Mesenchymal stem cell (in vitro differentiated cells and primary cell): ENCODE data around the gene NEDD8.

Experiments used
- DNase-seq: peaks from one replicate; pipeline ENCODE4 v3.0.0-alpha.2; 2013
- H2AFZ ChIP-seq: one replicate; pipeline ENCODE4 v1.6.1; 2013; ENCODE audit warnings: low read depth, mild to moderate bottlenecking, control low read depth, inconsistent platforms, low read length, moderate library complexity
- H2AK5ac ChIP-seq: 2 replicates; pipeline ENCODE4 v1.6.1; 2013; ENCODE audit warnings: low read length, moderate library complexity, mild to moderate bottlenecking, inconsistent platforms; ENCODE audit not compliant: severe bottlenecking
- H2BK120ac ChIP-seq: one replicate; pipeline ENCODE4 v1.6.1; 2013; ENCODE audit warnings: low read depth, mild to moderate bottlenecking, inconsistent platforms, low read length, moderate library complexity
- H2BK12ac ChIP-seq, 2 experiments: one replicate each; pipeline ENCODE4 v1.6.1; 2013; ENCODE audit warnings: inconsistent platforms in 2 of 2, low read length in 2 of 2, mild to moderate bottlenecking in 2 of 2, moderate library complexity in 2 of 2, control low read depth in 1 of 2
- H2BK15ac ChIP-seq: one replicate; pipeline ENCODE4 v1.6.1; 2013; ENCODE audit warnings: mild to moderate bottlenecking, low read depth, inconsistent platforms; ENCODE audit not compliant: poor library complexity, severe bottlenecking
- H2BK5ac ChIP-seq: 2 replicates; pipeline ENCODE4 v1.6.1; 2013; ENCODE audit warnings: low read depth, mild to moderate bottlenecking, low read length, control low read depth, inconsistent platforms; ENCODE audit not compliant: poor library complexity, severe bottlenecking
- H3K14ac ChIP-seq, 2 experiments: one replicate each; pipeline ENCODE4 v1.6.1; 2013; ENCODE audit warnings: inconsistent platforms in 2 of 2, low read length in 2 of 2, control low read depth in 1 of 2, mild to moderate bottlenecking in 1 of 2, moderate library complexity in 1 of 2
- H3K18ac ChIP-seq, 2 experiments: one replicate each; pipeline ENCODE4 v1.6.1; 2013; ENCODE audit warnings: inconsistent platforms in 2 of 2, low read length in 2 of 2, control low read depth in 1 of 2, low read depth in 1 of 2, mild to moderate bottlenecking in 1 of 2
- H3K23ac ChIP-seq, 2 experiments: one replicate each; pipeline ENCODE4 v1.6.1; 2013; ENCODE audit warnings: inconsistent platforms in 2 of 2, low read length in 2 of 2, mild to moderate bottlenecking in 2 of 2, moderate library complexity in 2 of 2, control low read depth in 1 of 2
- H3K27ac ChIP-seq: 2 replicates; pipeline ENCODE4 v1.5.1; 2013; ENCODE audit warnings: mild to moderate bottlenecking, moderate library complexity, low read length, control low read depth, inconsistent platforms; ENCODE audit not compliant: poor library complexity, severe bottlenecking
- H3K27me3 ChIP-seq, 2 experiments: 2 replicates each; pipeline versions ENCODE4 v1.6.1 to v1.7.0; 2013; ENCODE audit warnings: low read length in 2 of 2, mild to moderate bottlenecking in 2 of 2, moderate library complexity in 2 of 2, control low read depth in 1 of 2, inconsistent platforms in 1 of 2; ENCODE audit not compliant: control insufficient read depth in 1 of 2, insufficient read depth in 1 of 2
- H3K36me3 ChIP-seq, 2 experiments: 2 replicates each; pipeline versions ENCODE4 v1.6.1 to v1.7.0; 2013; ENCODE audit warnings: low read length in 2 of 2, control low read depth in 1 of 2, inconsistent platforms in 1 of 2, low read depth in 1 of 2, mild to moderate bottlenecking in 1 of 2; ENCODE audit not compliant: insufficient read depth in 2 of 2, control insufficient read depth in 1 of 2
- H3K4ac ChIP-seq, 2 experiments: one replicate each; pipeline ENCODE4 v1.6.1; 2013; ENCODE audit warnings: inconsistent platforms in 2 of 2, low read length in 2 of 2, mild to moderate bottlenecking in 2 of 2, moderate library complexity in 2 of 2, control low read depth in 1 of 2, low read depth in 1 of 2
- H3K4me1 ChIP-seq: 2 replicates; pipeline ENCODE4 v1.6.1; 2013; ENCODE audit warnings: low read depth, low read length, control low read depth; ENCODE audit not compliant: control insufficient read depth, insufficient read depth
- H3K4me2 ChIP-seq: 2 replicates; pipeline ENCODE4 v1.6.1; 2013; ENCODE audit warnings: low read length, mild to moderate bottlenecking, inconsistent platforms; ENCODE audit not compliant: poor library complexity, severe bottlenecking
- H3K4me3 ChIP-seq, 2 experiments: 2 replicates each; pipeline versions ENCODE4 v1.5.1 to v1.7.0; 2013; ENCODE audit warnings: low read length in 2 of 2, mild to moderate bottlenecking in 2 of 2, control low read depth in 1 of 2, low read depth in 1 of 2; ENCODE audit not compliant: insufficient read depth in 1 of 2
- H3K79me1 ChIP-seq: replicated peaks from 2 replicates; pipeline ENCODE4 v1.6.1; 2013; ENCODE audit warnings: mild to moderate bottlenecking, control low read depth, low read length, inconsistent platforms; ENCODE audit not compliant: poor library complexity, severe bottlenecking
- H3K9ac ChIP-seq: 2 replicates; pipeline ENCODE4 v1.7.0; 2013; ENCODE audit warnings: mild to moderate bottlenecking, low read length, moderate library complexity
- H3K9me3 ChIP-seq: 2 replicates; pipeline ENCODE4 v1.7.0; 2013; ENCODE audit warnings: mild to moderate bottlenecking, low read length; ENCODE audit not compliant: control insufficient read depth
- H4K8ac ChIP-seq: one replicate; pipeline ENCODE4 v1.6.1; 2013; ENCODE audit warnings: inconsistent platforms, mild to moderate bottlenecking, low read length, moderate library complexity
- H4K91ac ChIP-seq: one replicate; pipeline ENCODE4 v1.6.1; 2013; ENCODE audit warnings: mild to moderate bottlenecking, low read length, inconsistent platforms
- WGBS: methylation state at CpG from one replicate; pipeline ENCODE4 v1.1.7; 2013; ENCODE audit warnings: mixed read lengths; 5-methylcytosine and 5-hydroxymethylcytosine counted together

The NEDD8 gene

GRCh38 chr14:24184104-24184970, 47.8 kb downstream of the NEDD8 start:
- no peaks in the 10 kb centered on the region for H3K9me3 ChIP-seq
- no peaks in the 10 kb centered on the region for H3K27me3 ChIP-seq
- peaks cover 32% of the 10 kb centered on the region for H3K79me1 ChIP-seq
- DNase-seq: no peak
- H2BK12ac ChIP-seq: no peak overlapping the region
- 98% methylated on average over 19 of the region's 19 CpGs for WGBS
- H3K14ac ChIP-seq: no peak overlapping the region
- no peak overlapping the region for H2BK120ac ChIP-seq
- H4K91ac ChIP-seq: no peak overlapping the region
- H3K4me3 ChIP-seq: no peak overlapping the region
- peaks cover 20% of the 10 kb centered on the region for H3K4me1 ChIP-seq
- no peak overlapping the region for H2AFZ ChIP-seq
- no peak overlapping the region for H2BK5ac ChIP-seq
- no peak overlapping the region for H2AK5ac ChIP-seq
- no peak overlapping the region for H3K4me2 ChIP-seq
- H3K9ac ChIP-seq: no peak overlapping the region
- H2BK15ac ChIP-seq: no peak overlapping the region
- H3K36me3 ChIP-seq: peaks cover 77% of the 10 kb centered on the region in 2 experiments
- H4K8ac ChIP-seq: no peak overlapping the region
- no peak overlapping the region for H3K23ac ChIP-seq
- H3K4ac ChIP-seq: no peak overlapping the region
- no peak overlapping the region for H3K18ac ChIP-seq
- no peak overlapping the region for H3K27ac ChIP-seq

- Histone ChIP-seq H2AK5ac (no peak overlapping the region), H2BK12ac (no peak overlapping the region), H3K79me1 (peaks cover 33% of the 10 kb centered on the region), H2BK15ac (no peak overlapping the region), H3K4me1 (peaks cover 23% of the 10 kb centered on the region), H3K9me3 (no peaks in the 10 kb centered on the region), H4K91ac (no peak overlapping the region), H3K9ac (no peak overlapping the region), H2BK5ac (no peak overlapping the region), H3K14ac (no peak overlapping the region), H3K27me3 (no peaks in the 10 kb centered on the region), H2AFZ (no peak overlapping the region), H3K4ac (no peak overlapping the region), H3K4me2 (no peak overlapping the region), H3K18ac (no peak overlapping the region), H3K4me3 (no peak overlapping the region), H3K23ac (no peak overlapping the region), H4K8ac (no peak overlapping the region), H2BK120ac (no peak overlapping the region), H3K36me3 (peaks cover 90% of the 10 kb centered on the region in 2 experiments), H3K27ac (no peak overlapping the region)
- DNase-seq: no peak
- WGBS: 97% methylated on average over 15 of the region's 15 CpGs
These were observed 49.1 kb downstream of the NEDD8 start for GRCh38 chr14:24183014-24183481.

GRCh38 chr14:24182110-24182882, 49.9 kb downstream of the NEDD8 start:
- Histone ChIP-seq H4K91ac (no peak overlapping the region), H2BK15ac (no peak overlapping the region), H3K4me3 (no peak overlapping the region), H3K27me3 (no peaks in the 10 kb centered on the region), H2BK120ac (no peak overlapping the region), H4K8ac (no peak overlapping the region), H2AFZ (no peak overlapping the region), H3K14ac (no peak overlapping the region), H3K4me2 (no peak overlapping the region), H3K23ac (no peak overlapping the region), H3K18ac (no peak overlapping the region), H3K9me3 (no peaks in the 10 kb centered on the region), H3K27ac (no peak overlapping the region), H2BK5ac (no peak overlapping the region), H3K9ac (no peak overlapping the region), H2BK12ac (no peak overlapping the region), H3K4ac (no peak overlapping the region), H2AK5ac (no peak overlapping the region), H3K4me1 (peaks cover 16% of the 10 kb centered on the region), H3K79me1 (peaks cover 36% of the 10 kb centered on the region), H3K36me3 (peaks cover 95% of the 10 kb centered on the region in 2 experiments)
- no peak for DNase-seq
- 94% methylated on average over 14 of the region's 14 CpGs for WGBS
